ENCODE data around the gene SUCO. TPM values are rescaled to one million over a fixed set of nuclear protein-coding genes. Genes with fewer than 3 reads are reported as not detected.
"Not testable (repeated sequence)": the region's sequence is repeated elsewhere in the genome, so short reads cannot be mapped to it uniquely, and the experiment has no call there.

Gene SUCO
- total RNA-seq, 1 donor from 2014 or later = 22.1 TPM

GRCh38 chr1:172557270-172557669 lies 24.3 kb downstream of the SUCO start:
- no peak for DNase-seq (ENCODE audit: low spot score)

DNA sequence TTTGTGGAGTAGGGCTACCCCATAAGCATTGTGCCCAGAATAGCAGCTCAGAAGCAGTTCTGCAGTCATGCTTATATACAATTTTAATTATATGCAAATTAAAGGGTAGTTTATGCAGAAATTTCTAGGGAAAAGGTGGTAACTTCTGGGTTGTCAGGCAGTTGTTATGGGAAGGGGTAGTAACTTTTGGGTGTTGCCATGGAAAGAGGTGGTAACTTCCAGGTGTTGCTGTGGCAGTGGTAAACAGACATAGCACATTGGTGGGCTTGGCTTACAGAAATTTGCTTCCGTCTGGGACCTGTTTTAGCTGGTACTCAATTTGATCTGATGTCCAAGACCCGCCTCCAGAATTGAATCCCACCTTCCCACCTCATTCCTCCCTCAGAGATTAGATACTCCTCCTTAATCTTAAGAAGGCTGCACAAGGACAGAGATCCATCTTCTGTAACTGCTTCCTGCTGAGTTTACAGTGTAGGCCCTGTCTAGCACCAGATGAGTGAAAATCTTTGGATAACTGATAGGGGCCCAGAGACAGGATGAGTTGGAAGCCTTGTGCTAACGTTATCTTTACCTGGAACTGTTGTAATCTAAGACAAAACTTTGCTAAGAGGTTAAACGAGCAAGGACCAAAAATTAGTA lies 26.7 kb downstream of the SUCO start:
- no peak for DNase-seq (ENCODE audit: low spot score)

DNA sequence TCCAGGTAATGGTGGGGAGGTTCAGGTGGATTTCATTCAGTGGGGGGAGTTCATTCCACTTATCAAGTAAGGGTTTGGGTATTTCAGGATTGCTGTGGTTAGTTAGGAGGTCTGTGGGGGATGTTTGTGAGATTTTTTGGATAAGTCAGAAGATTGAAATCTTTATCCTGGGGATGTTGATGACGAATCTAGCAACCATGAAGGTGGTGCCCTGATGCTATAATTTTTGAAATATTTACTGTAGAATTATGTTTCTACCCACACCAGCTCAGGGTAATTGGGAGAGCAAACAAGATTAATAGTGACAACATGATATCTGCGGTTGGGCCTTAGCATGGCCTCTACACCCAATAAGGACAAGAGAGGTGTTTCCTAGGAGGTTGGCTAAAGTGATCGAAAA lies 28.3 kb downstream of the SUCO start:
- no peak for DNase-seq (ENCODE audit: low spot score)

GRCh38 chr1:172566196-172566997 lies 33.4 kb downstream of the SUCO start:
- DNase-seq (ENCODE audit: low spot score) = no peak

DNA sequence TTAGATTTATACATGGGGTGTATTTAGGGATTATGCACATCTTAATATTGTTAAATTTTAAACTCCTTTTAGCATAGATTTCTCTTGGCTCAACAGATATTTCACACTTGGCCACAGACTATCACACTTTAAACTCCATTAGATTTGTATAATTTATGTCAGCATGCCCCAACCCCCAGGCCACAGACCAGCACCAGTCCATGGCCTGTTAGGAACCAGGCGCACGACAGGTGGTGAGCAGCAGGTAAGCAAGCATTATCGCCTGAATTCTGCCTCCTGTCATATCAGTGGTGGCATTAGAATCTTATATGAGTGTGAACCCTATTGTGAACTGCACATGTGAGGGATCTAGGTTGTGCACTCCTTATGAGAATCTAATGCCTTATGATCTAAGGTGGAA lies 34.8 kb downstream of the SUCO start:
- no peak for DNase-seq (ENCODE audit: low spot score)

- no peak for DNase-seq (ENCODE audit: low spot score)
Observed at GRCh38 chr1:172574080-172574479, 41.1 kb downstream of the SUCO start.

- no peak for DNase-seq (ENCODE audit: low spot score)
Observed at GRCh38 chr1:172578586-172578985, 45.6 kb downstream of the SUCO start.

- DNase-seq (ENCODE audit: low spot score) = no peak
Observed at GRCh38 chr1:172581273-172581672, 48.3 kb downstream of the SUCO start.

- no peak for DNase-seq (ENCODE audit: low spot score)
Observed at GRCh38 chr1:172581779-172582178, 48.8 kb downstream of the SUCO start.

- no peak for DNase-seq (ENCODE audit: low spot score)
Observed at GRCh38 chr1:172582889-172583288, 49.9 kb downstream of the SUCO start.

DNA sequence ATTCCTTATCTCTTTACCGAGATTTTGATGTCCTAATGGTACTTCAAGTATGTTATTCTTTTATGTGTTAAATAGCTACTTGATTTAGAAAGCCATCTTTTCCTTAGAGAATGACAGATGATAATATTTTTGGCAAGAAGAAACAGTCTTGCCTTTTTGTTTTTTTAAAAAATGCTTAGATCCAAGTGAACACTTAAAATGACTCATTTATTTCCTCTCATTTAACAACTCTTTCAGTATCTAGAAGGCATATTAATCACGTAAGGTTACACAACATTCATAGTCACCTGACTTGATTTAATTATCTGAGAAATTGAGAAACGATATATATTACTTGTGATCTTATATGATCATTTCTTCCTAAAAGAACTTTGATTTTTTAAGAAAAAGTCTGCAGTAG lies 52.4 kb downstream of the SUCO start:
- no peak for DNase-seq (ENCODE audit: low spot score)

- no peak for DNase-seq (ENCODE audit: low spot score)
Observed at GRCh38 chr1:172585861-172586260, 52.9 kb downstream of the SUCO start.

- DNase-seq (ENCODE audit: low spot score) = no peak
Observed at GRCh38 chr1:172588296-172589291, 55.6 kb downstream of the SUCO start.

DNA sequence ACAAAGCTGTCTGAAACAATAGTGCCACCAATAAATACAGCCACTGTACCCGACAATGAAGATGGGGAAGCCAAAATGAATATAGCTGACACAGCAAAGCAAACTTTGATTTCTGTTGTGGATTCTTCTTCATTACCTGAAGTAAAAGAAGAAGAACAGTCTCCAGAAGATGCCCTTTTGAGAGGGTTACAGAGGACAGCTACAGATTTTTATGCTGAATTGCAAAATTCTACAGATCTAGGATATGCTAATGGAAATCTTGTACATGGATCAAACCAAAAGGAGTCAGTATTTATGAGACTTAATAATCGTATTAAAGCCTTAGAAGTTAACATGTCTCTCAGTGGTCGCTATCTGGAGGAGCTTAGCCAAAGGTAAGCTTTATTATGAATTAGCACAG lies 56.6 kb downstream of the SUCO start:
- DNase-seq (ENCODE audit: low spot score) = no peak

- DNase-seq (ENCODE audit: low spot score) = not testable (repeated sequence)
Observed at GRCh38 chr1:172591429-172591828, 58.5 kb downstream of the SUCO start.

GRCh38 chr1:172595066-172595465 lies 62.1 kb downstream of the SUCO start:
- not testable (repeated sequence) for DNase-seq (ENCODE audit: low spot score)

GRCh38 chr1:172596782-172597181 lies 63.8 kb downstream of the SUCO start:
- not testable (repeated sequence) for DNase-seq (ENCODE audit: low spot score)

GRCh38 chr1:172599912-172600311 lies 67.0 kb downstream of the SUCO start:
- no peak for DNase-seq (ENCODE audit: low spot score)

DNA sequence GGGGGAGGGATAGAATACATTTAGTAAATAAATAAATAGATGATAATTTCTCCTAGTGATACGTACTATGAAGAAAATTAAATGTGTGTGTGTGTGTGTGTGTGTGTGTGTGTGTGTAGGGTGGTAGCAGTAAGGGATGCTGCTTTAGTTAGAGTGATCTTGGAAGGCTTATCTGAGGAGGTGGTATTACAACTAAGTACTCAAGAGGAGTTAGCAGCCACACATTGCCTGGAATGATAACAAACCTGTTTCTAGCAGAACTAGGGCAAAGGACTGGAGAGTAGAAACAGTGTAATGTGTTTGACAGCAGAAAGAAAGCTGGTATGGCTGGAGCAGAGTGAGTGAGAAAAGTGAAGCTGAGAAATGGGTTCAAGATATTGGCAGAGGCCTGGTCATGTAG lies 67.7 kb downstream of the SUCO start:
- DNase-seq (ENCODE audit: low spot score) = no peak

DNA sequence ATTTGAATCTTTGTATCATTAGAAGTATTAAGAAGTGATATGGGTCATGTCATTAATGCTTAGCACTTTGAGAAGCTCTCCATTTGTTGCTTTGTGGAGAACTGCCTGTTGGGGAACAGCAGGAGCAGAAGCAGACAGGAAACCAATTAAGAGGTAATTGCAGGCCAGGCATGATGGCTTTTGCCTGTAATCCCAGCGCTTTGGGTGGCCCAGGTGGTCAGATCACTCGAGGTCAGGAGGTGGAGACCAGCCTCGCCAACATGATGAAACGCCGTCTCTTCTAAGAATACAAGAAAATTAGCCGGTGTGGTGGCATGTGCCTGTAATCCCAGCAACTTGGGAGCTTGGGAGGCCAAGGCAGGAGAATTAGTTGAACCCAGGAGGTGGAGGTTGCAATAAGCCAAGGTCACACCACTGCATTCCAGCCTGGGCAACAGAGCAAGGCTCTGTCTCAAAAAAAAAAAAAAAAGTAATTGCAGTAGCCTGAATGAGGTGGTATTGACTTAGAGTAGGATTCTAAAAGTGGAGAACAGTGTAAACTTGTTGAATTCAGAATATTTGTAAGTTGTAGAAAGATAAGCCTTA lies 68.2 kb downstream of the SUCO start:
- DNase-seq (ENCODE audit: low spot score) = no peak

GRCh38 chr1:172602706-172603105 lies 69.8 kb downstream of the SUCO start:
- no peak for DNase-seq (ENCODE audit: low spot score)
